Peyer's patch (tissue), 4 donors: ENCODE data around the gene HEXD. TPM values are rescaled to one million over a fixed set of nuclear protein-coding genes. Genes with fewer than 3 reads are reported as not detected.

Experiments
- DNase-seq, 3 donors: peaks; one replicate each; pipeline ENCODE4 v3.0.0-alpha.2; 2017 to 2019
- H3K27ac ChIP-seq, 4 donors: fragments of 200-600 bp; sonication (generic); one replicate each; pipeline ENCODE4 v1.5.1; 2016 to 2019
- H3K27me3 ChIP-seq, 2 donors: fragments of 200-600 bp; sonication (generic); one replicate each; pipeline ENCODE4 v1.5.1; 2019
- H3K36me3 ChIP-seq, 3 donors: fragments of 200-600 bp; sonication (generic); one replicate each; pipeline ENCODE4 v1.5.1; 2016 to 2019
- H3K4me1 ChIP-seq, 4 donors: fragments of 200-600 bp; sonication (generic); one replicate each; pipeline ENCODE4 v1.5.1; 2016 to 2019
- H3K4me3 ChIP-seq, 4 donors: fragments of 200-600 bp; sonication (generic); 1 replicate in 3 of 4; 2 replicates in 1 of 4; pipeline ENCODE4 v1.5.1; 2016 to 2019; ENCODE audit warnings: mild to moderate bottlenecking in 1 of 4
- H3K9me3 ChIP-seq, 4 donors: fragments of 200-600 bp; sonication (generic); one replicate each; pipeline ENCODE4 v1.5.1; 2016 to 2019; ENCODE audit warnings: mild to moderate bottlenecking in 1 of 4
- CTCF ChIP-seq, 6 experiments: fragments of 450-650 bp in 4 of 6; fragments of 200-600 bp in 2 of 6; sonication (generic) in 1 of 6; IDR thresholded peaks; one replicate each; pipeline ENCODE4 v1.5.1; 2017 to 2019; ENCODE audit warnings: antibody characterized with exemption in 6 of 6, mild to moderate bottlenecking in 3 of 6, moderate library complexity in 1 of 6
- POLR2A ChIP-seq, 2 donors: fragments of 450-650 bp; IDR thresholded peaks; one replicate each; pipeline ENCODE4 v1.5.1; 2017; ENCODE audit warnings: antibody characterized with exemption in 2 of 2, mild to moderate bottlenecking in 2 of 2, moderate library complexity in 2 of 2
- total RNA-seq, 4 donors: library from RNA; depleted of rRNA; stranded (reverse); fragments of >200 nt; gene quantifications; one replicate each; pipeline ENCODE4 v1.1.0, GENCODE V29; 2016

Gene HEXD
- total RNA-seq, 4 donors from 2014 or later, result 42.7 to 128 (median 80.5) TPM

GRCh38 chr17:82392941-82393340 lies 25.2 kb upstream of the HEXD start:
- Histone ChIP-seq H3K27ac (no peak overlapping the region), H3K27me3 (no peaks in the 10 kb centered on the region), H3K4me1 (no peaks in the 10 kb centered on the region), H3K9me3 (no peaks in the 10 kb centered on the region), H3K36me3 (peaks cover 0 to 20% (median 0%) of the 10 kb centered on the region in 3 donors), H3K4me3 (no peak overlapping the region)
- DNase-seq, result no peak
- no peak for TF ChIP-seq CTCF (IDR thresholded peaks at IDR 0.05)
- TF ChIP-seq POLR2A (IDR thresholded peaks at IDR 0.05), result no peak

GRCh38 chr17:82394278-82394677 lies 23.9 kb upstream of the HEXD start:
- Histone ChIP-seq H3K27me3 (no peaks in the 10 kb centered on the region), H3K9me3 (no peaks in the 10 kb centered on the region), H3K4me3 (no peak overlapping the region), H3K4me1 (no peaks in the 10 kb centered on the region), H3K27ac (no peak overlapping the region), H3K36me3 (peaks cover 0 to 20% (median 0%) of the 10 kb centered on the region in 3 donors)
- no peak for DNase-seq
- no peak for TF ChIP-seq CTCF (IDR thresholded peaks at IDR 0.05)
- TF ChIP-seq POLR2A (IDR thresholded peaks at IDR 0.05), result no peak

- H3K27me3 ChIP-seq, result no peaks in the 10 kb centered on the region
- peaks cover 0 to 15% (median 0%) of the 10 kb centered on the region in 3 donors for H3K36me3 ChIP-seq
- no peaks in the 10 kb centered on the region for H3K9me3 ChIP-seq
- H3K27ac ChIP-seq, result no peak overlapping the region
- DNase-seq, result no peak
- H3K4me1 ChIP-seq, result peaks cover 0 to 4% (median 2%) of the 10 kb centered on the region in 4 donors
- TF ChIP-seq CTCF (IDR thresholded peaks at IDR 0.05) (no peak), POLR2A (IDR thresholded peaks at IDR 0.05) (no peak)
- no peak overlapping the region for H3K4me3 ChIP-seq
Observed at GRCh38 chr17:82396601-82397435, 21.3 kb upstream of the HEXD start.

- peaks cover 0 to 4% (median 2%) of the 10 kb centered on the region in 4 donors for H3K4me1 ChIP-seq
- peaks cover 0 to 10% (median 0%) of the 10 kb centered on the region in 3 donors for H3K36me3 ChIP-seq
- no peaks in the 10 kb centered on the region for H3K9me3 ChIP-seq
- TF ChIP-seq CTCF (IDR thresholded peaks at IDR 0.05) (no peak), POLR2A (IDR thresholded peaks at IDR 0.05) (no peak)
- no peak overlapping the region for H3K27ac ChIP-seq
- no peak overlapping the region for H3K4me3 ChIP-seq
- no peaks in the 10 kb centered on the region for H3K27me3 ChIP-seq
- DNase-seq, result no peak
Observed at GRCh38 chr17:82397449-82398335, 20.5 kb upstream of the HEXD start.

GRCh38 chr17:82399041-82399441 lies 19.1 kb upstream of the HEXD start:
- Histone ChIP-seq H3K27me3 (no peaks in the 10 kb centered on the region), H3K27ac (no peak overlapping the region), H3K4me3 (no peak overlapping the region), H3K36me3 (peaks cover 0 to 21% (median 0%) of the 10 kb centered on the region in 3 donors), H3K9me3 (no peaks in the 10 kb centered on the region), H3K4me1 (peaks cover 0 to 4% (median 2%) of the 10 kb centered on the region in 4 donors)
- TF ChIP-seq CTCF (IDR thresholded peaks at IDR 0.05) (no peak), POLR2A (IDR thresholded peaks at IDR 0.05) (no peak)
- DNase-seq, result no peak
